Body of pancreas (tissue), 4 donors: ENCODE results near the gene CLEC1B.

Source experiments
- POLR2A ChIP-seq, 3 donors: fragments of 450-650 bp; IDR thresholded peaks; one replicate each; pipeline ENCODE4 v1.6.1; 2016; ENCODE audit warnings: antibody characterized with exemption in 3 of 3, mild to moderate bottlenecking in 2 of 3
- TF ChIP-seq, protein P1 (sequence below), 7 experiments: fragments of 450-650 bp in 4 of 7; fragments of 200-600 bp in 3 of 7; sonication (generic) in 3 of 7; IDR thresholded peaks; one replicate each; pipeline ENCODE4 v1.5.1; 2016 to 2019; ENCODE audit warnings: antibody characterized with exemption in 7 of 7

DNA sequence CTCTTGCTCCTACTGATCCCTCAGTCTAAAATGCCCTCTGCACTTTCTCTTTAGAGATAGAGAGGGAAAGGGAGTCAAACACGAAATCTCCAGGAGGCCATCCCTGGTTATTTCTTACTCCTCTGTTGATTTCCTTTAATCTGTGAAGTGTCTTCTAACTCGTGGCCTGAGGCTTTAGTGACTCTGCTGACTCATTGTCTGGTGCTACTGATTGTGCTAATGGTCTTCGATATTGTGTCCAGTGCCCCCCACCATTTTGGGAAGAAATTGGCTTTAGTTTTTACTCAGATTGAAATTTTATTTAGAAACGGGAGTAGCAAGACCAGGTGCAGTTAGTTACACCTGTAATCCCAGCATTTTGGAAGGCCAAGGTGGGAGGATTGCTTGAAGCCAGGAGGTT lies 32.4 kb upstream of the CLEC1B start:
- TF ChIP-seq, protein P1, sequence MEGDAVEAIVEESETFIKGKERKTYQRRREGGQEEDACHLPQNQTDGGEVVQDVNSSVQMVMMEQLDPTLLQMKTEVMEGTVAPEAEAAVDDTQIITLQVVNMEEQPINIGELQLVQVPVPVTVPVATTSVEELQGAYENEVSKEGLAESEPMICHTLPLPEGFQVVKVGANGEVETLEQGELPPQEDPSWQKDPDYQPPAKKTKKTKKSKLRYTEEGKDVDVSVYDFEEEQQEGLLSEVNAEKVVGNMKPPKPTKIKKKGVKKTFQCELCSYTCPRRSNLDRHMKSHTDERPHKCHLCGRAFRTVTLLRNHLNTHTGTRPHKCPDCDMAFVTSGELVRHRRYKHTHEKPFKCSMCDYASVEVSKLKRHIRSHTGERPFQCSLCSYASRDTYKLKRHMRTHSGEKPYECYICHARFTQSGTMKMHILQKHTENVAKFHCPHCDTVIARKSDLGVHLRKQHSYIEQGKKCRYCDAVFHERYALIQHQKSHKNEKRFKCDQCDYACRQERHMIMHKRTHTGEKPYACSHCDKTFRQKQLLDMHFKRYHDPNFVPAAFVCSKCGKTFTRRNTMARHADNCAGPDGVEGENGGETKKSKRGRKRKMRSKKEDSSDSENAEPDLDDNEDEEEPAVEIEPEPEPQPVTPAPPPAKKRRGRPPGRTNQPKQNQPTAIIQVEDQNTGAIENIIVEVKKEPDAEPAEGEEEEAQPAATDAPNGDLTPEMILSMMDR (IDR thresholded peaks at IDR 0.05): no peak
- no peak for TF ChIP-seq POLR2A (IDR thresholded peaks at IDR 0.05)
